GM19372 (cell line): ENCODE results near the gene GNL2.

ENCODE experiments used
- ATAC-seq: cut with Tn5 transposase; IDR thresholded peaks from one replicate; pipeline ENCODE4 v1.9.1; 2021; ENCODE audit warnings: mild to moderate bottlenecking, low read depth, moderate library complexity; ENCODE audit not compliant: unreplicated experiment

Gene GNL2

GRCh38 chr1:37595440-37596181, at the start of gene GNL2:
GNL2 (minus strand) TSS chr1:37595937; CDS start chr1:37595822, 115 bp downstream.
- ATAC-seq = peak; percentile 98

GRCh38 chr1:37641059-37641458, 45.3 kb upstream of the GNL2 start:
- ATAC-seq = no peak

- ATAC-seq = no peak
Observed at GRCh38 chr1:37636435-37636834, 40.7 kb upstream of the GNL2 start.

DNA sequence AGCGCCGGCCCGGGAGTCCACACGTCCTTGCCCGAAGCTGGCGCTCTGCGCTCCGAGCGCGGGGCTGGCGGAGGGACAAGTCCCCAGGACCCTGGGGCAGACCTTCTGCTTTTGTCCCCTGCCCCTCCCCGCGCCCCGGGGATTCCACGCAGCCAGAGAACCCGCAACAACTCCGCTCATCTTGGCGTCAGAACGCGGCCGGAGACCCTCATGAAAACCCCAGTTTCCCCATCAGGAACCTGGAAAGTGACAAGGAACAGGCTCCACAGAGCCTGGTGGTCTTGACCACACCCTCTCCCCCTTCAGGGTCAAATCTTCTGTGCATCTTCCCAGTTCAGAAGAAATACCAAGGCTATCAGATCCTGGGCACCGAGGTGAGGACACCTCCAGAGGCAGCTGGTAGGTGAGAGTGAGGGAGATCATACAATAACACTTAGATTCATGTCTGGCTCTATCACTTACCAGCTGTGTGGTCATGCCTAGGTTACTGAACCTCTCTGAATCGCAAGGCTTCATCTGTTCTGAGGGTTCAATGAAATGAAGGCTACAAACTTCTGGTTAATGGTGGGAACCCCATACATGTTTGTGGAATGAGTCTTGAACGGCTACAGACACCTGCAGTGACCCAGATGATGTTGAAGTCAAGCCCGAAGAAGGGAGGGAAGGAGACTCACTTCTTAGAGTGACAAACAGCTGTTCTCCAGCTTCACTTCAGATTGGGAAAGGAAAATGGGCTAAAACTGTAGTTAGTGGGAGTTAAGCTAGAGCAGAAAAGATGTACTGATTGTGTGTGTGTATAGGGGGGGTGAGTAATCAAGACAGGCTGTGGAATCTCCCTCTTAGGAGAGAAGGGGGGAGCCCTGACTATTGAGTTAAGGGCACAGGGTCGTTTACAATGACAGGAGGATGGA, 39.5 kb upstream of the GNL2 start:
- no peak for ATAC-seq

DNA sequence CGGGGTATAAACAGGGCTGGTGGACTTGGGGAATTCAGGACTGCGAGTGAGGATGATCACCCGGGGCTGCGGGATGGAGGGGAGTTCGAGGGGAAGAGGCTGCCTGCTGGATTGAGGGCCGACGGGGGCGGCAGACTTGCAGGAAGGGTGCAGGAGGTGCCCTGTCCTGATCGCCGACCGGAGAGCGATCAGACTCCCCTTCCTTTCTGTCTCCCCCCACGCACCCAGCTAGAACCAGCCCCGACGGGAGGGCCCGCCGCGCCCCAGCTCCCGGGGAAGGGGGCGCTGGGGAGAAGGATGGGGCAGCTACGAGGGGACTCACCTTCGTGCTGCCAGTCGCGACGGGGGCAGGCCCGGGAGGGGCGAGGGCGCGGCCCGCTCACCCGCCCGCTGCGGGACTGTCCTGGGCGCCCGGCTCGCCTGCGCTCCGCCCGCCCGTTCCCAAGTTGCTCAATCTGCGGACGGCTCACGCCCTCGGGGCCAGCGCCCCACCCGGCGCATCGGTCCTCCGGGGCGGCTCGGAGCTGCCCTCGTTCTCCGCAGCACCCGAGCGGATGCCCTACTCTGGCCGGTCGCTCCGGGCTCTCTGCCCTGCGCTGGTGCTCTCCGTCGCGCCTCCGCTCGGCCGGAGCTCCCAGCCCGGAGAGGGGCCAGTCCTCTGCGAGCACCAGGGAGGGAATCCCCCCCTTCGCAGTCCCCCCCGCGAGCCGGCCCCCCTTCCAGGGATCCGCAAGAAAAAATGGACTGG, 38.7 kb upstream of the GNL2 start, which contains the start of gene RSPO1:
Gene RSPO1 (minus strand): TSS at position 649 of the 748 bp plus-strand sequence. CDS start 5,231 bp downstream, outside the sequence.
- no peak for ATAC-seq

DNA sequence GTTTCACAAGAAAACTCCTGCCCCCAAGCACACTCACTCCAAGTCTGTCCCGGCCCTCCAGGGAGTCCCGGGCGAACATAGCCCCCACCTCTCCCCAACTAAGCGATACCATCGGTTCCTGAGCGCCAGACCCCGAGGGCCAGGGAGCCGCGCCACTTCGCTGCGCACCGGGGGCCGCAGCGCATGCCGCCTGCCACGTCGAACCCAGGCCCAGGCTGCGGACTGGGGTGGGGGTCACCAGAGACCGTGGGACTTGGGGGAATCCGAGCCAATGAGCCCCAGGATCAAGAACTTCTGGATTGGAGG, 38.2 kb upstream of the GNL2 start:
- ATAC-seq = no peak

GRCh38 chr1:37633040-37633937, 37.6 kb upstream of the GNL2 start:
- no peak for ATAC-seq

- ATAC-seq = no peak
Observed at GRCh38 chr1:37631036-37631435, 35.3 kb upstream of the GNL2 start.

- ATAC-seq = no peak
Observed at GRCh38 chr1:37630426-37631028, 34.8 kb upstream of the GNL2 start.

GRCh38 chr1:37629726-37630425, 34.1 kb upstream of the GNL2 start:
- ATAC-seq = no peak

- ATAC-seq = no peak
Observed at GRCh38 chr1:37629008-37629407, 33.3 kb upstream of the GNL2 start.

GRCh38 chr1:37628026-37628556, 32.4 kb upstream of the GNL2 start:
- no peak for ATAC-seq

DNA sequence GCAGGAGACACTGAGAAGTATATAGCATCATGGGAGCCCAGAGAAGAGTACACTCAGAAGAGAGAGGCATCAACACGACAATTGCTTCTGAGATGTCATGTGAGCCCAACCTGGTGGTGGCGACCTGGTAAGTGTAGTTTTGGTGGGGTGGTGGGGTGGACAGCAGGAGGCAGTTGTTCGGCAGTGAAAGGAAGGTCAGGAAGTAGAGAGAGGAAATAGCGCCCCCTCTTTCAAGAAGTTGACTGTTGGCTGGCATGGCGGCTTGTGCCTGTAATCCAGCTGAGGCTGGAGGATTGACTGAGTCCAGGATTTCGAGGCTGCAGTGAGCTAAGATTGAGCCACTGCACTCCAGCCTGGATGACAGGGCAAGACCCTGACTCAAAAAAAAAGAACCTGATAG, 26.4 kb upstream of the GNL2 start:
- no peak for ATAC-seq

DNA sequence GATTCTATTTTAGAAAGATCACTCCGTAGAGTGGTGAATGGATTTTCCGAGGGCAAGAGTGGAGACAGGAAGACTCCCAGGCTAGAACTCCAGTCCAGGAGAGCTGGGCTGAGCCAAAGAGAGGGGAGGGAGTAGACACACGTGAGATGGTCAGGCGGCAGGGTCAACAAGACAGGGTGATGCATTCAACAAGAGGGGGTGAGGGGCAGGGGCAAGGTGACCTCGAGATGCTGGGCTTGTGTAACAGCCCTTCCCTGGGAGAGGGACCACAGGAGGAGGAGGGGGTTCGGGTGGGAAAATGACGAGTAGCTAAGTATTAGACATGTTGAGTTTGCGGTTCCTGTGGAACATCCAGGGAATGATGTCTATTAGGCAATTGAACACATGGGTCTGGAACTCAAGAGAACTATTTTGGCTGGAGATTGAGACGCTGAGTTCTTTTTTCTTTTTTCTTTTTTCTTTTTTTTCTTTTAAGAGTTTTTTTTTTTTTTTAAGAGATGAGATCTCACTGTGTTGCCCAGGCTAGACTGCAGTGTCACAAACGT, 25.7 kb upstream of the GNL2 start:
- no peak for ATAC-seq

DNA sequence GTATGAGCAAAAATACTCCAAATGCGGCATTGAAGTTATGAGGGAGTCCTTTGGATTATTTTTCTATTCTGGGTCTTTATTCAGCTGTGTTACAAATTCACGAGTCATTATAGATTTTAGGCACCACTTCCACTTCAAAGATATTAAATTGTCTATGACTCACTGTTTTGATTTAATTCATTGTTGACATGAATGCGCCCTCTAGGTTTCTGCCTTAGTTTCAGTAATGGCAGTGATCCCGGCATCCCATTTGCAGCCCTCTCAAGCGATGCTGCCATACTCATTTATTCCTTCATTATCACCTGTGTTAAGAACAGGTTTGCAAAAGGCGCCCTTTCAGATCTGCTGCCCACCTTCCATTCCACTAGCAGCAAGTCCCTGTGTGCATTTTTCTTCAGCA, 25.0 kb upstream of the GNL2 start:
- no peak for ATAC-seq

DNA sequence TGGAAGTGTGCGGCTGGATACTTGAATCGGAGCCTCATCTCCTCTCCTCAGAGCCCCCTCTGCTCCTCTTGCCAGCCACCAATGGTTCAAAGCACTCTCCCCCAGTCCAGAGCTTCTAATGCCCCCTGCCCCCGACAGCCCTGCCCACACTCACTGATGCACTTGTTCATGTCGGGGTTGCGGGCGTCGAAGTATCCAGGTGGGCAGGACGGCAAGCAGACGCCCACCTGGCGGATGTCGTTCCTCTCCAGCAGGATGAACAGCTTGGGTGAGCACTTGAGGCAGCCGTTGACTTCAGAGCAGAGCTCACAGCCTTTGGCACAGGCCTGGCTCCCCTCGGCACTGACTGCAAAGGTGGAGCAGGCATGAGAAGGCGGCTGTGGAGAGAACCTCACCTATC, 20.6 kb upstream of the GNL2 start:
- no peak for ATAC-seq

GRCh38 chr1:37614105-37614504, 18.4 kb upstream of the GNL2 start:
- no peak for ATAC-seq

GRCh38 chr1:37612186-37612585, 16.4 kb upstream of the GNL2 start:
- no peak for ATAC-seq
